Breast epithelium (tissue), 4 donors: Measurements from ENCODE around the gene RPS19. TPM values are rescaled to one million over a fixed set of nuclear protein-coding genes. Genes with fewer than 3 reads are reported as not detected.

Experiments used
- DNase-seq, 2 donors: peaks; one replicate each; pipeline ENCODE4 v3.0.0-alpha.2; 2019; ENCODE audit warnings: low spot score in 2 of 2
- H3K27ac ChIP-seq, 2 donors: fragments of 200-600 bp; sonication (generic) in 1 of 2; one replicate each; pipeline ENCODE4 v1.5.1; 2016 to 2019; ENCODE audit warnings: mild to moderate bottlenecking in 1 of 2
- H3K27me3 ChIP-seq, 2 donors: fragments of 200-600 bp; sonication (generic) in 1 of 2; one replicate each; pipeline versions ENCODE4 v1.5.1 to v1.6.0; 2017 to 2019; ENCODE audit warnings: control low read depth in 1 of 2, mild to moderate bottlenecking in 1 of 2
- H3K36me3 ChIP-seq: fragments of 200-600 bp; one replicate; pipeline ENCODE4 v1.5.1; 2019
- H3K4me1 ChIP-seq, 2 donors: fragments of 200-600 bp; sonication (generic); one replicate each; pipeline ENCODE4 v1.5.1; 2016 to 2019; ENCODE audit warnings: control low read depth in 1 of 2
- H3K4me3 ChIP-seq, 3 donors: fragments of 200-600 bp; sonication (generic); 1 replicate in 2 of 3; 2 replicates in 1 of 3; pipeline ENCODE4 v1.5.1; 2016 to 2019; ENCODE audit warnings: mild to moderate bottlenecking in 3 of 3, moderate library complexity in 2 of 3
- H3K9me3 ChIP-seq, 2 donors: fragments of 200-600 bp; sonication (generic) in 1 of 2; one replicate each; pipeline ENCODE4 v1.5.1; 2016 to 2019; ENCODE audit warnings: control low read depth in 1 of 2
- POLR2A ChIP-seq: fragments of 450-650 bp; IDR thresholded peaks from one replicate; pipeline ENCODE4 v1.6.1; 2016; ENCODE audit warnings: antibody characterized with exemption, mild to moderate bottlenecking, moderate library complexity
- POLR2AphosphoS5 ChIP-seq, 3 donors: sonication (generic); formaldehyde crosslinking; IDR thresholded peaks; one replicate each; pipeline ENCODE4 v1.6.1; 2017; ENCODE audit warnings: antibody characterized with exemption in 3 of 3
- intact Hi-C: fragments of 100-400 bp; cut with DNase I; formaldehyde crosslinking; loops from one replicate; pipeline ENCODE4 v1.15.1; 2023; ENCODE audit warnings: low total_unique reads
- total RNA-seq, 3 donors: library from RNA; depleted of rRNA; stranded (reverse); fragments of >200 nt; gene quantifications; one replicate each; pipeline ENCODE4 v1.1.0, GENCODE V29; 2016
- TF ChIP-seq, protein P1 (sequence below), 3 donors: fragments of 450-650 bp; IDR thresholded peaks; one replicate each; pipeline ENCODE4 v1.5.1; 2016 to 2017; ENCODE audit warnings: antibody characterized with exemption in 3 of 3, mild to moderate bottlenecking in 3 of 3, moderate library complexity in 3 of 3

Gene RPS19
- total RNA-seq, 3 donors from 2014 or later, result 756 to 2,084 (median 1,264) TPM

DNA sequence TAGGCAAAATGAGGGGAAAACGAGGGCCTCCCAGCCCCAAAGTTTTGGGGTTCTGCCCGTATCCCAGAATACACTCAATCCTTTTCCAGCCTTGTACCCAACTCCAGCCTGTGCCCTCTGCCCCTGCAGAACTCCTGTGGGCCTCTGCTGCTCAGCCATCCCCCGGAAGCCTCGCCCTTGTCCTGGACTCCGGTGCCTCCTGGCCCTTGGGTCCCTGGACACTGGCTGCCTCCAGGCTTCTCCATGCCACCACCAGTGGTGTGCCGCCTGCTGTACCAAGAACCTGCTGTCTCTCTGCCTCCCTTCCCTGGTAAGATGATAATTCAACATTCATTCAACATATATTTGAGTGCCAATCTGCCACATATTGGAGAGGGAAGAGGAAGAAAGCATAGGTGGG lies 11.4 kb upstream of the RPS19 start:
- Histone ChIP-seq H3K4me3 (no peak overlapping the region), H3K27ac (no peak overlapping the region), H3K4me1 (no peaks in the 10 kb centered on the region), H3K9me3 (no peaks in the 10 kb centered on the region), H3K27me3 (no peaks in the 10 kb centered on the region), H3K36me3 (no peaks in the 10 kb centered on the region)
- TF ChIP-seq POLR2A, result no peak
- intact Hi-C loops, result no loop called here
- no peak for DNase-seq

DNA sequence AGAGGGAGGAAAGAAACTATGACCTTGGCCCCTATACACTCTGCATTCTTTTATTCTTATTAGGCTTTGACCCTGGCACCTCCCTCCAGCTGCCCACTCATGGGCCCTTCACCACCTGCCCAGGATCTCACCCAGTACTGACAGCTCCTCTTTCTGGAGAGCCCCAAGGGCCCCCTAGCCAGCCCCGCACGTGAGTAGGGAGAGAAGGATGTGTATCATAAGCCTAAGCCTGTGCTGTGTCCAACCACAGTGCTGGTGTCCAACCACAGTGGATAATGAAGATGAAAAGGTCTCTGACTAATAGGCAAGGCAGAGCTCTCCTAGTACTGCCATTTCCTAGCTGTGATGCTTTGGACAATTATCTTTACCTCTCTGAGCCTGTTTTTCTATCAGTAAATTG lies 11.0 kb upstream of the RPS19 start:
- no peaks in the 10 kb centered on the region for H3K9me3 ChIP-seq
- H3K27ac ChIP-seq, result no peak overlapping the region
- H3K27me3 ChIP-seq, result no peaks in the 10 kb centered on the region
- H3K36me3 ChIP-seq, result no peaks in the 10 kb centered on the region
- intact Hi-C loops, result no loop called here
- TF ChIP-seq, protein P1, sequence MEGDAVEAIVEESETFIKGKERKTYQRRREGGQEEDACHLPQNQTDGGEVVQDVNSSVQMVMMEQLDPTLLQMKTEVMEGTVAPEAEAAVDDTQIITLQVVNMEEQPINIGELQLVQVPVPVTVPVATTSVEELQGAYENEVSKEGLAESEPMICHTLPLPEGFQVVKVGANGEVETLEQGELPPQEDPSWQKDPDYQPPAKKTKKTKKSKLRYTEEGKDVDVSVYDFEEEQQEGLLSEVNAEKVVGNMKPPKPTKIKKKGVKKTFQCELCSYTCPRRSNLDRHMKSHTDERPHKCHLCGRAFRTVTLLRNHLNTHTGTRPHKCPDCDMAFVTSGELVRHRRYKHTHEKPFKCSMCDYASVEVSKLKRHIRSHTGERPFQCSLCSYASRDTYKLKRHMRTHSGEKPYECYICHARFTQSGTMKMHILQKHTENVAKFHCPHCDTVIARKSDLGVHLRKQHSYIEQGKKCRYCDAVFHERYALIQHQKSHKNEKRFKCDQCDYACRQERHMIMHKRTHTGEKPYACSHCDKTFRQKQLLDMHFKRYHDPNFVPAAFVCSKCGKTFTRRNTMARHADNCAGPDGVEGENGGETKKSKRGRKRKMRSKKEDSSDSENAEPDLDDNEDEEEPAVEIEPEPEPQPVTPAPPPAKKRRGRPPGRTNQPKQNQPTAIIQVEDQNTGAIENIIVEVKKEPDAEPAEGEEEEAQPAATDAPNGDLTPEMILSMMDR (IDR thresholded peaks at IDR 0.05), result no peak
- TF ChIP-seq POLR2A, result no peak
- no peak for TF ChIP-seq POLR2AphosphoS5 (IDR thresholded peaks at IDR 0.05)
- H3K4me3 ChIP-seq, result no peak overlapping the region
- DNase-seq, result no peak
- H3K4me1 ChIP-seq, result no peaks in the 10 kb centered on the region

DNA sequence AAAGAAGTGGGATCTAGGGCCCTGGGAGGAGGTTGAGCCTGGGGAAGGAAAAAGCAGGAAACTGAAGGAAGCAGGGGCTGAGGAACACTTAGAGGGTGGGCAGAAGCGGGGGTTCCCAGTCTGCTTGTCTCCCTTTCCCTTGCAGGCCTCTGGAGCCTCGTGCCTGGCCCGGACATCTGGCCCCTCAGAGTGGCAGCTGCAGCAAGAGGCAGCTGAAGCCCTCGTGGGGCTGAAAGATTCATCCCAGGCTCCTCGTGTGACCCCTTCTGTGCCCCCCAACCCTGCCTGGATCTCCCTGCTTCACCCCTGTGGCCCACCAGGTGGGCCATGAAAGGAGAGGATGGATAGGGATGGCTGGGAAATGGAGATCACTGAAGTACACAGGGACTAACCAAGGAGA lies 9.7 kb upstream of the RPS19 start:
- H3K27me3 ChIP-seq, result no peaks in the 10 kb centered on the region
- H3K27ac ChIP-seq, result no peak overlapping the region
- no peak overlapping the region for H3K4me3 ChIP-seq
- no peaks in the 10 kb centered on the region for H3K4me1 ChIP-seq
- TF ChIP-seq POLR2A (no peak), POLR2AphosphoS5 (IDR thresholded peaks at IDR 0.05) (no peak)
- TF ChIP-seq, protein P1 (IDR thresholded peaks at IDR 0.05), result no peak
- no peak for DNase-seq
- intact Hi-C loops, result no loop called here
- no peaks in the 10 kb centered on the region for H3K36me3 ChIP-seq
- H3K9me3 ChIP-seq, result no peaks in the 10 kb centered on the region

DNA sequence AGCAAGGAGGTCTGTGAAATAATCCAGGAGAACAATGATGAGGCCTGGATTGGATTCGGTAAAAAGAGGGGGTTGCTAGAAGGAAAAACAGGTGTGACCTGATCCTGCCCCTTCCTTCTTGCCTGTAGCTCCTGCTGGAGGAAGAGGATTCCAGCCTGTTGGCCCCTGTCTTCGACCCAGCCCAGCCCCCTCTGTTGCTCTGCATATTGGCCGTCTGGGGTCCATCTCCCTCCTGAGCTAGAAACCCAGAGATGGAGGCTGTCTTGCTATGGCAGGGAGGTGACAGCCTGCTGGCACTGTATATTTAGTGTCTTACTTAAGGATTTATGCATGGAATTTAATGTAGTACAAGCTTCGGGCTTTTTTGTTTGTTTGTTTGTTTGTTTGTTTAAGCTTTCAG lies 8.6 kb upstream of the RPS19 start:
- no peak for DNase-seq
- TF ChIP-seq, protein P1 (IDR thresholded peaks at IDR 0.05), result no peak
- TF ChIP-seq POLR2AphosphoS5 (IDR thresholded peaks at IDR 0.05), result no peak
- TF ChIP-seq POLR2A, result no peak
- Histone ChIP-seq H3K9me3 (no peaks in the 10 kb centered on the region), H3K27ac (no peak overlapping the region), H3K36me3 (no peaks in the 10 kb centered on the region), H3K27me3 (no peaks in the 10 kb centered on the region), H3K4me1 (no peaks in the 10 kb centered on the region), H3K4me3 (no peak overlapping the region)
- intact Hi-C loops, result no loop called here

DNA sequence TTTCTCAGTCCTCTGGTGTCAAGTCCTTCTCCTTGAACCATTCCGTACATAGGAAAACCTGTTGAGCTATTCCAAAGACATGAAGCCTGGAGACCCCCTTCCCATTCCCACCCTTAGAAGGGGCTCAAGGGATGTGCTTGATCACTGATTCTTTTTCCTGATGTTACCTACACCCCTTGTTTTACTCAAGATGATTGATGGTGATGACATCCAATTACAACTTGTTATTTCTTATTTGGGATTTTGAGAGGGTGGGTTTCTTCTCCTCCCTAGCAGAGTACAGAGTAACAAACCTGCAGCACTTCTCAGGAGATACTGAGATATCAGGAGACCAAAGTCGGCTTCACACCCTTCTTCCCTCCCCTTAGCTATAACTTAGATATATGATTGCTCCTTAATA lies 6.7 kb upstream of the RPS19 start:
- Histone ChIP-seq H3K9me3 (no peaks in the 10 kb centered on the region), H3K27ac (no peak overlapping the region), H3K27me3 (no peaks in the 10 kb centered on the region), H3K36me3 (no peaks in the 10 kb centered on the region), H3K4me1 (no peaks in the 10 kb centered on the region), H3K4me3 (no peak overlapping the region)
- no peak for DNase-seq
- no peak for TF ChIP-seq POLR2A
- TF ChIP-seq, protein P1 (IDR thresholded peaks at IDR 0.05), result no peak
- no peak for TF ChIP-seq POLR2AphosphoS5 (IDR thresholded peaks at IDR 0.05)
- intact Hi-C loops, result no loop called here

DNA sequence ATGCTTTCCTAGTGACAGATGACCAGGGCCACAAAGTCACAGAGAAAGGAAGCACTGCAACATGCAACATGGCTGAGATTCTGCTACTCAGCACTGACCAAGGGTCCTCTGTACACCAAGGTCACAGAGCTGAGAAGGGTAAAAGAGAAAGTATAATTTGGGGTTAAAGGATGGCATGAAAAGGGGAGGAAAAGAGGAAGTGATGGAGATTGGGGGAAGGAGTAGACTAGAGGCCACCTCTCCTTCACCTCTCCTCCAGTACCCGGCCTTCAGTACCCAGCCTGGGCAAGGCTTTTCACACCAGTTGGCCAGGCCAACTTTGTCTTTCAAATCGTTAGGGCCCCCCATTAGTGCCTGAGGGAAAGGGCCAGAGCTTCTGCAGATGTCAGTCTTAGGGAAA lies 6.3 kb upstream of the RPS19 start:
- Histone ChIP-seq H3K27me3 (no peaks in the 10 kb centered on the region), H3K27ac (no peak overlapping the region), H3K4me1 (no peaks in the 10 kb centered on the region), H3K4me3 (no peak overlapping the region), H3K36me3 (no peaks in the 10 kb centered on the region), H3K9me3 (no peaks in the 10 kb centered on the region)
- TF ChIP-seq POLR2A, result no peak
- TF ChIP-seq, protein P1 (IDR thresholded peaks at IDR 0.05), result no peak
- TF ChIP-seq POLR2AphosphoS5 (IDR thresholded peaks at IDR 0.05), result no peak
- DNase-seq, result no peak
- intact Hi-C loops, result no loop called here
